HG03432 (cell line): Measurements from ENCODE around the gene DFFB.

ENCODE experiments used
- ATAC-seq: cut with Tn5 transposase; IDR thresholded peaks from one replicate; pipeline ENCODE4 v1.9.1; 2021; ENCODE audit warnings: mild to moderate bottlenecking, moderate library complexity; ENCODE audit not compliant: unreplicated experiment

DFFB gene

DNA sequence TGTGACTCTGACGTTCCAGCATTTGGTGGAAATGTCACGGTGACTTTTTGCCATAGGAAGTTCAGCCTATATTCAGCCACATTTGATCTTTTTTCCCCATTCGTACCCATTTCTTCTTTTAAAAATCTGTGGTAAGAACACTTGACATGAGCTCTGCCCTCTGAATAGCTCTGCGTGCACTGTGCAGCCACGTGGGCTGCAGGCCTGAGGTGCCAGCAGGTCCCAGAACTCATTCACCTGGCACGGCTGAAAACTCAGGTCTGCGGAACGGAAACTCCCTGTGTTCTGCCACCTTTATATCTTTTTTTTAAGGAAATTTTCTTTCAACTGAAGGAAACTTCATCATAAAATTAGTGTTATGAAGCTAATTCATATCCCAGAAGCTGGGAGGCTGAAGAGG lies 28.9 kb upstream of the DFFB start:
- ATAC-seq: no peak

DNA sequence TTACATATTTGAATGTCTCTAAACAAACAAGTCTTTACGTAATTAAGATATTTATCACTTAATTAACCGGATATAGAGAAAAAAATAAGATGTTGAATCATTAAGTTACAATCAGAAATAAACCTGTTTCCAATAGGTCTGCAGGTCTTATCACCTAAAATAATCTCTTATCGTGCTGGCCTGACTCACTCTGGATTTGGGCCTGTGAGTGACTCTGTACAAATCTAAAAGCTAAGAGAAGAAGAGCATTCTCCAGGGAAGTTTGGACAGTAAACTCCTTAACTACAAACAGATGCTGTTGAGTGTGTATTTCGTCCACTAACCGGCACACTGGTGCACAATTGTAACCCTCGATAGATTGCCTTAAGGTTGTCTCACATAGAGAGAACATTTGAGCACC lies 25.6 kb upstream of the DFFB start:
- ATAC-seq: no peak

GRCh38 chr1:3834701-3835100 lies 22.6 kb upstream of the DFFB start:
- ATAC-seq: no peak

DNA sequence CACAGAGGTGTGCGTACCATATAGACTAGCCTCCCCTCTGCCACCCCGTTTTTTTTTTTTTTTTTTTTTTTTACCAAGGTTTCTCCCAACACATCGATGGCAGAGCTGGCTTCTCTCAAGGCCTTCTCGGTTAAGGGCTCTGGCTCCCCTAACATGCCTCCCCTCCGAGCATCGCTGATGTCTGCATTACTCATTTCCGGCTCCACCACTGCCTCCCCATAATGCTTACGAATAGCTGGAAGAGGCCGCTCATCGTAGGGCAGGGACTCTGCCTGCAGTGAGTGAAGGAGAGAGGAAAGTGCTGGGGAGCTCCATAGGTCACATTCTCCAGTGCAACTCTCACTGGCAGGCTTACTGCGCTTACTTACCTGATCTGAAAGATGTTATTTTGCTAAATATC lies 20.9 kb upstream of the DFFB start:
- ATAC-seq: no peak

DNA sequence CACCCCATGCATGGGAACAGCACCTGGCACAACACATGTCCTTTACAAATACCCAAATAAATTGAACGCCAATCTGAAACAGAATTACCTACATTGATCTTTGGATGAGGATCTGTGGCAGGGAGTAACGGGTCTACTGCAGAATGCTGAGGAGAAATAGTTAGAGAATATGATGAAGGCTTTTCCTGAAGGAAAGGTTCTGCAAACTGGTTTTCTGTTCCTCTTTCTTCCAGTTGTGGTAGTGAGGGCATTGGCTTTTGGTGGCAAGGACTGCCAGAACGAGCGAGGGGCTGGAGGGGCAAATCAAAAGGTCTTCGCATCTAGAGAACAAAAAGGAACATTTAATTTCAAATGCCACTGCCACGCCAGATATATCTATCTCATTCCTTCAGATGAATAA lies 20.1 kb upstream of the DFFB start:
- ATAC-seq: no peak

- no peak for ATAC-seq
These were observed 19.6 kb upstream of the DFFB start for GRCh38 chr1:3837685-3838084.

GRCh38 chr1:3838788-3839187 lies 18.5 kb upstream of the DFFB start:
- ATAC-seq: no peak

DNA sequence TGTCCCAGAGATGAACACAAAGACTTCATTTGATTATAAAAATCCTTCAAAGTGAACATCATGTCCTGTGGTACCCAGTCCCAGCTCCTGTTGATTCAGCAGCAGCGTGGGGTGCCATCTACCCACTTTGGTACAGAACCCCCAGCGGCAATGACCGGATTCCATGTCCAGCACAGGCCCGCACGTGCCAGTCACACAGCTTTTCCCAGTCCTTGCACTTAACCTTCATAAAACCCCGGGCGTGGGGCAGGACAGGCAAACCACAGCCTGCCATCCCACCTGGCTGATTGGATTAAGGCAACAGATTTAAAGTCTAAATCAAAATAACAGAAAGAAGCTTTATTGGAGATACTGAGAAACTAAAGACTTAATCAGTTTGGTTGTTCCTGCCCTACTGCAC lies 15.8 kb upstream of the DFFB start:
- no peak for ATAC-seq

DNA sequence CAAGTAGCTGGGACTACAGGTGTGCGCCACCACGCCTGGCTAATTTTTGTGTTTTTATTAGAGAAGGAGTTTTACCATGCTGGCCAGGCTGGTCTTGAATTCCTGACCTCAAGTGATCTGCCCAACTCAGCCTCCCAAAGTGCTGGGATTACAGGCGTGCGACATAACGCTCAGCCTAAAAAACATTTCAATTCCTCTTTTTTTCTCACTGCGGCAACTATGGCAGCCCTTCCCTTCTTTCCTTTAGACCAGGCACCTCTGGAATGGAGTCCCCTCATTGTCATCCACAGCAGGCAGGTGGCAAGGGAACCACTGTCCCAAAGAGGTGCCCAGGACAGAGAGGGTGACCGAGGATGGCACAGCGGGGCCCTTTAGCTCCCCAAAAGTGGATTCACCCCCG lies 14.4 kb upstream of the DFFB start:
- ATAC-seq: no peak

- ATAC-seq: no peak
These were observed 10.7 kb upstream of the DFFB start for GRCh38 chr1:3846541-3846940.

DNA sequence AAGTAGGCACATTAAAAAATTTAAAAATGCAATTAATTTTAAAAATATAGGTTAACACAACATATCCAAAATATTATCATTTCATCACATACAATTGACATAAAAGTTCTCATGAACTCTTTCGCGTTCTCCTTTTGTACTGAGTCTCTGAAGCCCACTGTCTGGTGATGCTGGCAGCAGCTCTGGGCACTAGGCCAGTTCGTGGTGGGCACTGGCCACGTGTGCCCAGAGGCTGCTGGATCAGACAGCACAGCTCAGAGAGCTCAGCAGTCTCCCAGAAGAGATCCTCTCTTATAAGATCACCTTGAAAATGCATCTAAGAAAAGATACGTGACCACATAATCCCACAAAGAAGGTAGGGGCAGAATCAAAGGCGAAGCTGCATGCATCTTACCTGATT lies 10.2 kb upstream of the DFFB start:
- ATAC-seq: no peak

DNA sequence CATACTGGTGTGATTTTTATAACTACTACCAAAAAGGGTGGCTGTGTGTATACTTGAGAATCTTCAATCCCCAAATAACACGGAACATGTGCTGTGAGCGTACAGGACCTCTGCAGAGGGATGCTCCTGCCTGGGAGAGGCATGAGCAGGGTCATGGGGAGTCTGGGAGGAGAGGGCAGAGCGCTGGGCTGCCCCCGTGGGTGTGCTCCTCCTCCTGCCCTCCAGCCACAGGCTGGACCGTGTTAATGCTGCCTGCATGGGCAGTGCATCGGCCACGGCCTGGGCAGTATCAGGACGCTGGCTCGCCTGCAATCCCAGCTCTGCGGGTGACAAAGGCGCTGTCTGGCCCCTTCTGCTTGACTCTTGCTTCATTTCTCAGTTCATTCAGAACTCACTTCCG lies 6.4 kb upstream of the DFFB start:
- ATAC-seq: no peak

DNA sequence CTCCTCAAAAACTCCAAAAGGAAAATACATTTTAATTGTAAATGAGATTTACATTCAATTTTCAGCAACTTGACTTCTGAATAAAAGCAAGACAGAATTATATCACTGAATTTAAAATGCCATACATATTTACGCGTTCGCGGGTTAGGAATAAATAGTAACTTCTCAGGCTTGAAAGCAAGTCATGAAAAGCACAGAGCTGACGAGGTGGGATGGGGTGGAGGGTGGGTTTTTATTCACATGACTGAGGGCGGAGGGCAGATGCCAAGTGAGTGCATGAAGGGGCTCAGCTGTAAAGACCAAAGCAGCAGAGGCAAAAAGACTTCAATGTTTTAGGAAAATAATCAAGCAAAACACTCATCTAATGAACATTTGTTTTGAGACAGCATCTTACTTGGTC lies 6.0 kb upstream of the DFFB start:
- ATAC-seq: no peak

DNA sequence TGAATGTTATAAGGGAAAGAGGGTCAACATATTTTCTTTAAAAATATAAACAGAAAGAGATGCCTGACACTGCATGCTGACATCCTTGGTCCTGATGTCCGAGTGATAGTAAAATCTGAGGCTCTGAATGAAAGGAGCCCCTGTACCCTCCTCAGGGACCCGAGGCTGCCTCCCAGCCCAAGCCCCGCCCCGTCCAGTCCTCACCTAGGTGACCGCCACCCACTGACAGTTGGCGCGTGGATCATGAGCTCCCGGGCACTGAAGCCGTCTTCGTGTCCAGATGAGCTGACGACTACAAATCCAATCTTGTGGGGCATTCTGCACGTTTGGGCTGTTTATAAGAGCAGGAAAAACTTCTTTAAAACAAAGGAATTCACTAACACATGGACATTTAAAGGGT lies 5.2 kb upstream of the DFFB start:
- no peak for ATAC-seq

- ATAC-seq: no peak
These were observed 4.4 kb upstream of the DFFB start for GRCh38 chr1:3852711-3853485.

DNA sequence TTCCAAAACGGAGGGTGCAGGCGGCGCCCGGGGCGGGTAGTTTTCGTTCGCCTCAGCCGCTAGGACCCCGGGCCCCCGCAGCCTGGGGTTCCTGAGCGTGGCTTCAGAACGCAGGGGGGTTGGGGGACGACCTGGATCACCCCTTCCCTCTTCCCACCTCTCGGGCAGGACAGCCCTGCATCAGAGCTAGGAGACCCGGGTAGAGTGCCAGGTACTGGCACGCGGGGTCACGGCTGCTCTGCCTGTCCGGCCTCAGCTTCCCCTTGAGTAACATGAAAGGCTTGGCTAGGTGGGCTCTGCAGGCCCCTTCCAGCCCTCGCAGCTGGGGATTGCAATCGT lies 484 bp downstream of the DFFB start:
- ATAC-seq: no peak

DNA sequence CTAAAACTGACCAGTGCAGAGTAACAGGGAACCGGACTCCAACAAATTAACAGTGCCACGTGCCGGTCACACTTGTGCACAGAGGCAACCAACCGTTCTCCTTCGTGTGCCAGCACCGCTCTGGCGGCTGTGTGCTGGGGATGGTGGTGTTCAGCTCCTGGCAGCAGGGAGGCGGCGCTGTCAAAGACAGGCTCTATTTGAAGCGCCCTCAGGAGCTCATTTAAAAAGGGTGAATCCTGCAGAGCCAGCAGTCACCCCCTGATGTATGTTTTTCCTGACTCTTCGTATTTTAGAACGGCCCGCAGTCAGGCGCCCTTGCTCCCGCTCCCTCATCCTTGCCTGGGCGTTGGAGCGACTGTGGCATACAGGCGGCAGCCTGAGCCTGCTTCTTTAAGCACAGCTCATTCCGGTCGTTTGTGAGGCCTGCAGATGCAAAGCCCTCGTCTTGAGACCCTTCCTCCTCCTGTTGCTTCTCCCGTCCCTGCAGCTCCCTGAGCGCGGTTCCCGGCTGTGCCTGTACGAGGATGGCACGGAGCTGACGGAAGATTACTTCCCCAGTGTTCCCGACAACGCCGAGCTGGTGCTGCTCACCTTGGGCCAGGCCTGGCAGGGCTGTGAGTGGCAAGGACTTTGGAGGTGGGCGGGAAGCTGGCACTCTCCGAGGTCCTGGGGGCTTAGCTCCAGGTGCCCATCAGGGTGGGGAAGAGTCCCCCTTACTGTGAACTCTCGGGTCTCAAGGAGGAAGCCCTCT lies 1.1 kb downstream of the DFFB start:
- ATAC-seq: no peak

DNA sequence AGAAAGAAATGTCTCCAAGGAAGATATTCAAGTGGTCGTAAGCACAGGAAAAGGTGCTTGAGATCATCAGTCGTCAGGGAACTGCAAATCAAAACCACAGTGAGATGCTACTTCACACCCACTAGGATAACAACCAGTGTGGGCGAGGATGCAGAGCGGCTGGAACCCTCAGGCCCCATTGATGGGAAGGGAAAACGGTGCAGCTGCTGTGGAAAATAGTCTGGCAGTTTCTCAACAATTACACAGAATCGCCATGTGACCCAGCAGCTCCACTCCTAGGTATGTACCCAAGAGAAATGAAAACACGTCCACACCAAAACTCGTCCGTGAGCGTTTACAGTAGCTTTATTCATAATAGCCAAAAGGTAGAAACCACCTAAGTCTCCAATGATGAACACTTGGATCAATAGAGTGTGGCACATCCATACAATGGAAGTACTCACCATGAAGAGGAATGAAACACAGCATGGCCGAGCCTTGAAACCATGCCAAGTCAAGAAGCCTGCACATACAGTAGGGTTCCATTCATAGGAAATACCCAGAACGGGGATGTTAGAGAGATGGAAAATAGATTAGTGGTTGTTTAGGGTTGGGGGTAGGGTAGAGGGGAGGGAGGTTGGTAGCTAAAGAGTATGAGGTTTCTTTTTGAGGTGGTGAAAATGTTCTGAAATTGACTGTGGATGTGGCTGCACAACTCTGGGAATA lies 6.1 kb downstream of the DFFB start:
- no peak for ATAC-seq

- no peak for ATAC-seq
These were observed 7.6 kb downstream of the DFFB start for GRCh38 chr1:3864884-3865283.

GRCh38 chr1:3865606-3866160 lies 8.4 kb downstream of the DFFB start:
- ATAC-seq: no peak

DNA sequence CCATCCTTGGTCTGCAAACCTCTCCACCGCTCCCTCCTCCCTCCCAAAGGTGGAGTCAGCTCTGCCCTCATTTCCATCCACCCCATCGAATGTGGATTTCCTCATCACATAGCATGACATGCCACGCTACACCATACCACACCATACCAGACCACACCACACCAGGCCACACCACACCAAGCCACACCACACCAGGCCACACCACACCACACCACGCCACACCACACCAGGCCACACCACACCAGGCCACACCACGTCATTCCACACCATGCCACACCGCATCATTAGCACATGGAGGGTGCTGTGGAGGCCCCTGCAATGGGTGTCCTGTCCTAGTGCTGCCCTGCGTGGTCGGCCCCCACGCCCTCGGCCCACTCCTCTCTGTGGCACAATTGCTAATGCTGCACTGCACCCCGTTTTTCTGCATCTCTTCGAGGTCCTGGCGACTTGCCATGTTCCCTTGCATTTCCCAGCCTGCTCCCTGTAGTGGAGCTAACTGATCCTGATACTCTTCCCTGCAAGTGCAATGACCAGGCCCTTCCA lies 11.3 kb downstream of the DFFB start:
- ATAC-seq: no peak
